Measurements from ENCODE around the gene CCDC51.

DNA sequence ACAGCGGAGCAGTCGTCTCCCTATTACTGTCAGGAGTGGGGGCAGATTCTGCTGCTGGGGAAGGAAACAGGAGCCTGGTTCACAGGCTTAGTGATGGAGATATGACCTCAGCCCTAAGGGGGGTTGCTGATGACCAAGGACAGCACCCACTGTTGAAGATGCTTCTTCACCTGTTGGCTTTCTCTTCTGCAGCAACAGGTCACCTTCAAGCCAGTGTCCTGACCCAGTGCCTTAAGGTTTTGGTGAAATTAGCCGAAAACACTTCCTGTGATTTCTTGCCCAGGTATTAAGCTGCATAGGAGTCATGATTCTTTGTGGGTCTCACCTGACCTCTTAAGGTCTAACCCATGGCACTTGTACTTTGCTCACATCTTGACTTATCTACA is 20.6 kb upstream of the CCDC51 start:
- TF ChIP-seq, protein P1, sequence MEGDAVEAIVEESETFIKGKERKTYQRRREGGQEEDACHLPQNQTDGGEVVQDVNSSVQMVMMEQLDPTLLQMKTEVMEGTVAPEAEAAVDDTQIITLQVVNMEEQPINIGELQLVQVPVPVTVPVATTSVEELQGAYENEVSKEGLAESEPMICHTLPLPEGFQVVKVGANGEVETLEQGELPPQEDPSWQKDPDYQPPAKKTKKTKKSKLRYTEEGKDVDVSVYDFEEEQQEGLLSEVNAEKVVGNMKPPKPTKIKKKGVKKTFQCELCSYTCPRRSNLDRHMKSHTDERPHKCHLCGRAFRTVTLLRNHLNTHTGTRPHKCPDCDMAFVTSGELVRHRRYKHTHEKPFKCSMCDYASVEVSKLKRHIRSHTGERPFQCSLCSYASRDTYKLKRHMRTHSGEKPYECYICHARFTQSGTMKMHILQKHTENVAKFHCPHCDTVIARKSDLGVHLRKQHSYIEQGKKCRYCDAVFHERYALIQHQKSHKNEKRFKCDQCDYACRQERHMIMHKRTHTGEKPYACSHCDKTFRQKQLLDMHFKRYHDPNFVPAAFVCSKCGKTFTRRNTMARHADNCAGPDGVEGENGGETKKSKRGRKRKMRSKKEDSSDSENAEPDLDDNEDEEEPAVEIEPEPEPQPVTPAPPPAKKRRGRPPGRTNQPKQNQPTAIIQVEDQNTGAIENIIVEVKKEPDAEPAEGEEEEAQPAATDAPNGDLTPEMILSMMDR (IDR thresholded peaks at IDR 0.05), result no peak
- TF ChIP-seq POLR2A (IDR thresholded peaks at IDR 0.05), result no peak

Data from tibial nerve (tissue), 3 donors.